HepG2 (cell line): ENCODE data around the gene RALBP1. TPM values are rescaled to one million over a fixed set of nuclear protein-coding genes. Genes with fewer than 3 reads are reported as not detected.

Experiments
- ATAC-seq: fragments of 200-7000 bp; cut with Tn5 transposase; 3 replicates; pipeline ENCODE4 v1.9.1; 2020; ENCODE audit warnings: mild to moderate bottlenecking, moderate library complexity
- BruUV-seq: library from RNA; stranded (reverse); fragments of 400-500 nt; replicated peaks from 2 replicates; lab custom pipeline; 2021; lab: Mats Ljungman, UMichigan
- CTCF ChIA-PET: fragments of 300-600 bp; formaldehyde crosslinking; extraction: SDS; loops from one replicate; lab custom pipeline; 2021; ENCODE audit warnings: low total read pairs, inconsistent platforms, low intra/inter-chr PET ratio; lab: Yijun Ruan, JAX
- POLR2A ChIA-PET: fragments of 350-600 bp; sonication (Branson Sonifier 250); formaldehyde crosslinking; loops from one replicate; lab custom pipeline; 2020; ENCODE audit warnings: antibody characterized with exemption, inconsistent platforms; lab: Yijun Ruan, JAX
- DNase-seq: peaks from one replicate; pipeline ENCODE4 v3.0.0-alpha.2; 2015; ENCODE audit warnings: low spot score
- FAIRE-seq: peaks from 3 replicates; lab custom pipeline; 2011; peaks lifted over from hg19 to GRCh38; lab: Jason Lieb, UNC
- H2AFZ ChIP-seq: one replicate; pipeline ENCODE4 v1.6.1; 2011; ENCODE audit warnings: low read length, inconsistent platforms
- H3K27ac ChIP-seq: fragments of 300-600 bp; 3 replicates; pipeline ENCODE4 v1.8.0; 2011; ENCODE audit warnings: mixed run types, mild to moderate bottlenecking, mixed read lengths, low read length, inconsistent platforms; ENCODE audit not compliant: insufficient read depth; ENCODE audit errors: extremely low read length
- H3K27me3 ChIP-seq, 2 experiments: fragments of 200-600 bp in 1 of 2; 2 replicates in 1 of 2; 3 replicates in 1 of 2; pipeline versions ENCODE4 v1.6.0 to v1.8.0; 2011; ENCODE audit warnings: low read length in 2 of 2, mild to moderate bottlenecking in 2 of 2, moderate library complexity in 2 of 2, inconsistent platforms in 1 of 2; ENCODE audit not compliant: insufficient read depth in 2 of 2, control insufficient read depth in 1 of 2
- H3K36me3 ChIP-seq, 2 experiments: fragments of 200-600 bp in 1 of 2; replicated peaks in 1 of 2; 2 replicates in 1 of 2; 3 replicates in 1 of 2; pipeline versions ENCODE4 v1.5.1 to v1.8.0; 2011; ENCODE audit warnings: low read length in 2 of 2, inconsistent platforms in 1 of 2; ENCODE audit not compliant: insufficient read depth in 2 of 2, control insufficient read depth in 1 of 2
- H3K4me1 ChIP-seq: 2 replicates; pipeline ENCODE4 v1.5.1; 2012; ENCODE audit warnings: low read length, inconsistent platforms; ENCODE audit not compliant: insufficient read depth
- H3K4me2 ChIP-seq: 2 replicates; pipeline ENCODE4 v1.6.0; 2011; ENCODE audit warnings: low read depth, low read length, inconsistent platforms
- H3K4me3 ChIP-seq, 3 experiments: fragments of 200-600 bp in 1 of 3; sonication (generic), shearing (Covaris generic) in 1 of 3; replicated peaks in 1 of 3; 2 replicates each; pipeline ENCODE4 v1.5.1; 2011 to 2016; ENCODE audit warnings: low read length in 3 of 3, inconsistent platforms in 2 of 3, low read depth in 2 of 3, mild to moderate bottlenecking in 2 of 3, control low read depth in 1 of 3, mixed read lengths in 1 of 3; ENCODE audit not compliant: insufficient read depth in 1 of 3
- H3K79me2 ChIP-seq: one replicate; pipeline ENCODE4 v1.6.1; 2011; ENCODE audit warnings: low read length, inconsistent platforms; ENCODE audit not compliant: insufficient read depth
- H3K9ac ChIP-seq: 2 replicates; pipeline ENCODE4 v1.6.0; 2011; ENCODE audit warnings: mild to moderate bottlenecking, low read depth, low read length, inconsistent platforms; ENCODE audit not compliant: insufficient read depth
- H3K9me3 ChIP-seq: 2 replicates; pipeline ENCODE4 v1.5.1; 2012; ENCODE audit warnings: mild to moderate bottlenecking, low read length
- H4K20me1 ChIP-seq: 2 replicates; pipeline ENCODE4 v1.6.0; 2011; ENCODE audit warnings: inconsistent platforms, mild to moderate bottlenecking, low read length, moderate library complexity; ENCODE audit not compliant: insufficient read depth
- CTCF ChIP-seq: sonication (generic); formaldehyde crosslinking; IDR thresholded peaks from 2 replicates; pipeline ENCODE4 v1.5.0; 2020; ENCODE audit warnings: mild to moderate bottlenecking, missing genetic modification reagents, moderate library complexity
- STAG1 ChIP-seq: sonication (generic); formaldehyde crosslinking; IDR thresholded peaks from 2 replicates; pipeline ENCODE4 v1.4.0; 2020; ENCODE audit warnings: missing genetic modification reagents
- ZNF646 ChIP-seq: sonication (generic); formaldehyde crosslinking; IDR thresholded peaks from 2 replicates; pipeline ENCODE4 v1.9.0; 2021; ENCODE audit warnings: mild to moderate bottlenecking, missing genetic modification reagents
- WGBS: methylation state at CpG from one replicate; pipeline ENCODE4 v1.1.6; 2017; ENCODE audit warnings: low lambda C conversion rate; 5-methylcytosine and 5-hydroxymethylcytosine counted together
- in situ Hi-C: cut with HindIII; loops from 2 replicates; pipeline ENCODE4 v1.10.0; 2017; ENCODE audit warnings: low pct_unique_long_range_greater_than_20kb; ENCODE audit not compliant: extremely low pct_ligation_motif_present
- intact Hi-C: fragments of 100-400 bp; cut with micrococcal nuclease; formaldehyde crosslinking; loops from one replicate; pipeline ENCODE4 v1.10.0; 2022; ENCODE audit not compliant: unreplicated experiment
- polyA plus RNA-seq, 8 experiments: library from polyadenylated mRNA; depleted of rRNA in 3 of 8; stranded (reverse) in 7 of 8; unstranded in 1 of 8; fragments of >200 nt; fragmentation: Illumina TruSeq in 4 of 8; extraction: Trizol in 4 of 8; gene quantifications; 2 replicates each; pipeline versions ENCODE4 v1.2.1 to v1.2.3, GENCODE V29; 2011 to 2016; ENCODE audit warnings: low read depth in 4 of 8, missing spikeins in 1 of 8, mixed read lengths in 1 of 8; ENCODE audit not compliant: insufficient read depth in 1 of 8
- total RNA-seq, 5 experiments: library from RNA; depleted of rRNA; stranded (reverse); fragments of >200 nt; fragmentation: Illumina TruSeq; extraction: Trizol; gene quantifications; 2 replicates each; pipeline ENCODE4 v1.2.3, GENCODE V29; 2016; ENCODE audit warnings: low read depth in 1 of 5

RALBP1 gene
- total and polyA plus RNA-seq, 2 of the 13 experiments (the other 11 are each of a cell fraction or from before 2014, with no cell fraction given) = 24.5 to 33.1 TPM

DNA sequence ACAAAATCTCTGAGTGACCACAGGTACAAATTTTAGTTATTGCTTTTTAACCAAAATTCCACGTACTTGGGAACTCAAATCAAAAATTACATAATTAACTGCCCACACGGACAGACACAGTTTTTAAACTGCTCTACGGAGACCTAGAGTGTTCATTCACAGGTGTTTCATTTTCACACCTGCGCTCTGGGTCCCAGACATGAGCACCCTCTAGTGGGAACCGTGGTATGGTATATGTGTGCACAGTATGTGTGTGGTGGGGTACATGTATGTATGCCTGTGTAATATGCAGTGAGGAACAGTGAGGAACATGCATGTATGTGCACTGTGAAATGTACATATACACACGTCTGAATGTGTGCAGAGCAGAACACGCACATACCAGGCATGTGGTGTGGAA lies 74.1 kb downstream of the RALBP1 start:
- H4K20me1 ChIP-seq = no peaks in the 10 kb centered on the region
- no peak overlapping the region for H3K4me2 ChIP-seq
- no peak overlapping the region for H3K9ac ChIP-seq
- DNase-seq (no peak), ATAC-seq (peak; percentile 68), FAIRE-seq (no peak)
- H3K4me1 ChIP-seq = no peaks in the 10 kb centered on the region
- POLR2A ChIA-PET = no interaction called here
- CTCF ChIA-PET = no interaction called here
- intact Hi-C loops = no loop called here
- no peak overlapping the region for H2AFZ ChIP-seq
- H3K36me3 ChIP-seq = peaks cover 33 to 81% of the 10 kb centered on the region in 2 experiments
- no TSS peak for BruUV-seq
- in situ Hi-C loops = no loop called here
- H3K27me3 ChIP-seq = no peaks in the 10 kb centered on the region
- no peak overlapping the region for H3K27ac ChIP-seq
- no peaks in the 10 kb centered on the region for H3K9me3 ChIP-seq
- no peaks in the 10 kb centered on the region for H3K79me2 ChIP-seq
- H3K4me3 ChIP-seq = no peak overlapping the region
- TF ChIP-seq STAG1 (CRISPR knock-in tag) (peak; percentile 44), CTCF (CRISPR knock-in tag) (peak; percentile 49), ZNF646 (CRISPR knock-in tag) (no peak)
- TF ChIP-seq, all 625 proteins: peak for 2
- 97% methylated on average over 7 of the region's 7 CpGs for WGBS
